ENCODE measurements around the gene MACROD2. TPM values are rescaled to one million over a fixed set of nuclear protein-coding genes. Genes with fewer than 3 reads are reported as not detected.

Gene MACROD2
- total RNA-seq, 1 donor from 2014 or later, result 0.23 TPM

DNA sequence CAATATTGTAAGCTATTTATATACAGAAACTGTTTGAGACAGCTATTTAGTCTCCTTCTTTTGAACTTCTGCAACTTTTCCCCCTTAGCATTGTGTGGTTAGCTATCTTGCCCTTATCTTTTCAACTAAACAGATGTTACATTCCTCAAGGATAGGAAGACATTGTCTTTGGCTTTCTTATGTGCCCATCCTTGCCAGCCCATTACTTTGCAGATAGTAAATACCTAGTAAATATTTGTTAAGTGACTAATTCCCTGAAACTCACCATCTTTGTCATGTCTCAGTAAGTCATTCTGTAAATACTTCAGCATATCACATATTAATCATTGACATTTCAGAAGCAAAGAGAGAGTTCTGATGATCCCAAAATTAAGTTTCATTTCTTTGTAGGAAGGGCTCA is 411.2 kb downstream of the MACROD2 start:
- no peak overlapping the region for H3K4me3 ChIP-seq (ENCODE audit: low read depth, low read length)
- peak; percentile 66 for DNase-seq (ENCODE audit: low read depth)
- no peak for TF ChIP-seq CTCF (conservative IDR thresholded peaks at IDR 0.05; ENCODE audit: low read depth, low read length)

GRCh38 chr20:14407336-14407735 is 412.0 kb downstream of the MACROD2 start:
- TF ChIP-seq CTCF (conservative IDR thresholded peaks at IDR 0.05; ENCODE audit: low read depth, low read length), result no peak
- no peak overlapping the region for H3K4me3 ChIP-seq (ENCODE audit: low read depth, low read length)
- no peak for DNase-seq (ENCODE audit: low read depth)

DNA sequence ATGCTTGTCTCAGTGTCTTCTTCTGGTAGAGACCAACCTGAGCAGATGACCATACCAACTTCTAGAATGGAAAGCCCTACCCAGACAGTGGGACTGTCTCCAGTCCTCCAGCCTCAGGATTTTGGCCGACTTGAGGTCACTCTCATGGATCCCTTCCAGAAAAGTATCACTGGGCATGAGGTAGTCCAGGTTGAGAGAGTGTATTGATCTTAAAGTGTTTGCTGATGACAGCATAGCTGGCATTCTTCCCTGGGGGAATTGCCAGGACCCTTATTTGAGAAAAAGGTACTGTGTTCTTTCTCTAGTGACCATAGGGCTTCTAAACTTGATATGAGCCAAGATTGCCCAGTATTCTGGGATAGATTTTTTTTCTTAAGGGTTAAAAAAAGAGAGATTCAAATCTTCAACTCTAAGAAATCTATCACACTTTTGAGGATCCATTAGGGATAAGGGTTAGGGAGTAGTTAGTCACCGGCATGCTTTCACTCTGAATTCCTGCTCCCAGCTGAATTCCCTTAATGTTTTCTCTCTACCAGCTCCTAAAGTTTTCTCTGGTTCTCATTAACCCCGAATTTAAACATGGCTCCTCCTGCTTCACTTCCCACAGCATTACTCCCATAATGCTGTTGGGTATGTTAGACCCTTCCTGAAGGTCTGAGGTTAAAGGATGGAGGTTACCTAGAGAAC is 415.7 kb downstream of the MACROD2 start:
- TF ChIP-seq CTCF (conservative IDR thresholded peaks at IDR 0.05; ENCODE audit: low read depth, low read length), result no peak
- no peak overlapping the region for H3K4me3 ChIP-seq (ENCODE audit: low read depth, low read length)
- no peak for DNase-seq (ENCODE audit: low read depth)

GRCh38 chr20:14412065-14412681 is 416.9 kb downstream of the MACROD2 start:
- no peak for DNase-seq (ENCODE audit: low read depth)
- no peak overlapping the region for H3K4me3 ChIP-seq (ENCODE audit: low read depth, low read length)
- no peak for TF ChIP-seq CTCF (conservative IDR thresholded peaks at IDR 0.05; ENCODE audit: low read depth, low read length)

- H3K4me3 ChIP-seq (ENCODE audit: low read depth, low read length), result no peak overlapping the region
- TF ChIP-seq CTCF (conservative IDR thresholded peaks at IDR 0.05; ENCODE audit: low read depth, low read length), result no peak
- no peak for DNase-seq (ENCODE audit: low read depth)
Measured at GRCh38 chr20:14413835-14414234, 418.5 kb downstream of the MACROD2 start.

DNA sequence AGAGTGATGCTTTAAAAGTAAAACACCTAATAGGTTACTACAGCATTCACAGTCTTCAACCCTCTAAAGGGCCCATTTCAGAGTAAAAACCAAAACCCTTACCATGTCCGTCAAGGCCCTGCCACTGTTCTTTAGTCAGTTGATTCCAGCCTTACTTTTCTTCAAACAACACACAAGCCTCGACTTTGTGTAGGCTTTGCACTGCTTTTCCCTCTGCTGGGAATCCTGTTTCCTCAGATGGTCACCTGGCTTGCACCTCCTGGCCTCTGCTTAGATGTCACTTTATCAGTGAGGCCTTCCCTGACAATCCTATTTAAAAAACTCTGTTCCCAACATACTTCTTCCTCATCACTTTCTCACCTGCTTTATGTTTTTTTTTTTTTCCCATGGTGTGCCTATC is 419.2 kb downstream of the MACROD2 start:
- H3K4me3 ChIP-seq (ENCODE audit: low read depth, low read length), result no peak overlapping the region
- no peak for DNase-seq (ENCODE audit: low read depth)
- no peak for TF ChIP-seq CTCF (conservative IDR thresholded peaks at IDR 0.05; ENCODE audit: low read depth, low read length)

DNA sequence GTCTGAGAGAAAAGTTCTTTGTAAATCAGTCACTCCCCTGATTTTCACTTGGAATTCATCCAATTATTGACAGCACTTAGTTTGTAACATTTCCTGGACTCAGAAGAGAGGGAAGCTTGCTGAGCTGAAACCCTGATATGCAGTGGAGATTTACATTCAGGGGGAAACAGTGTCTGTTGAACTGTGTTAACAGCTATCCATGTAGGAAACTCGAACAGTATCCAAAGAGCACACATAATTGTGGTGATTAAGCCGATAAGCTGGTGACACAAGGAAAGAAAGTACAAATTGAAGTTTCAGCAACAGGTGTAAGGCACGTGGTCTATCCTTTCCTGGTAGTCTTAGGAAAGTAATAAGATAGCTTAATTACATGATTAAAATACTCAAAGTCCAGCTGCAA is 420.2 kb downstream of the MACROD2 start:
- no peak overlapping the region for H3K4me3 ChIP-seq (ENCODE audit: low read depth, low read length)
- no peak for DNase-seq (ENCODE audit: low read depth)
- TF ChIP-seq CTCF (conservative IDR thresholded peaks at IDR 0.05; ENCODE audit: low read depth, low read length), result no peak

Data from epithelial cell of proximal tubule (primary cell).